Measurements from ENCODE around the gene NRG3. TPM values are rescaled to one million over a fixed set of nuclear protein-coding genes. Genes with fewer than 3 reads are reported as not detected.

NRG3 gene
- polyA plus RNA-seq, 1 donor: 18.0 TPM

DNA sequence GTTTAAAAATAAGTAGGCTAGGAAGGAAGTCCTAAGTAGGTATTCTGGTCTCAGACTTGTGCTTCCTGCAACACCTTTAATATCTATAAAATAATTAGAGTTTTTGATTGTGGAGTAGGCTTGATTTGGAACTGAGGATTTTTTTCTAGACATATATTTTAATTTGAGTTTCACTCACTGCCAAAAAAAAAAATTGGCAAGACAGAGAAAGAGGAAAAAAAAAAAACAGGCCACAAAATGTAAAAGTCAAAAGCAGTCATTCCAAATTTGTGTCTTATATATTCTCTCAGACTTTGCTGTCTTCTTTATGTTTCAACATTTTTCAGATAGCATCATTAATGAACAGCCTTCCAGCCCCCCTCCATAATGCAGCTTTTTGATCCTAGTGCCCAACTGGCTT lies 346.1 kb downstream of the NRG3 start:
- DNase-seq: no peak

DNA sequence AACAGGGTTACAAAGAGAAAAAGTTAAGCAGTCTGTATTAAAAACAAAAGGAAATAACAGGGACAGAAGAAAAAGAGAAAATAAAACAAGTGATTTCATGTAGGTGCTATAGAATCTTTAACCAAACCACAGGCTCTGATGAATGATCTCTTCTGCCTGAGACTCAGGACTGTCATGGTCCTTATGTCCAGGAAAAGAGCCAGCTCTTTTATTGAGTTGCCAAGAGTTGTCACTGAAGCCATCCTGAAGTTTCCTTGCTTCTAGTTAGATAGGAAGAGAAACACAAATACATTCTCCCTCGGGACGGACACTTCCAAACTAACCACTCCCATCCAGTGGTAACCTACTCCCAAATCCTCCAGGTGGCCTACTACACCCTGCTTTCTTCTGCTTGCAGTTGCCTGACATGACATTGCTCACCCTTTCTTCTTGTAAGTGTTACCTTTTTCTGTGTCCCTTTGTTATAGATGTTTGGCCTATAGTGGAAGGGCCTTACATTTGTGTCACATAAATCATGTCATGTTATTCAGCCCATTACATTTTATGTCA lies 346.7 kb downstream of the NRG3 start:
- DNase-seq: no peak

DNA sequence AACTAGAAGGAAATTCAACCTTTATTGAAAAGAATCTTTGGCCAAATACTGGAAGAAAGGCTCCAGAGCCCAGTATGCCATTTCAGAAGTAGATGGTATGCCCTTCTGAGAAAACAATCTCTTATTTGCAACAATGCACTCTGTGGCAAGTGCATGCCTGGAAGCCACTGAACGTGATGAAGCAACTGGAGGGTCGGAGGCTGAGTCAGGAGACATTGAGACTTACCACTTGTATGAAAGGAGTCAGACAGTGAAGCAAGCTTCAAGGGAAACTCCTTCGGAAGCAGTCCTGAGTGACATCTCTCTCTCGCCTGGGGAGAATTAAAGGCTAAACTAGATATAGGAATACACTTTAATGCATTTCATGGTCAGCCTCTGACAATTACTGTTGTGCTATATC lies 353.7 kb downstream of the NRG3 start:
- DNase-seq: no peak

DNA sequence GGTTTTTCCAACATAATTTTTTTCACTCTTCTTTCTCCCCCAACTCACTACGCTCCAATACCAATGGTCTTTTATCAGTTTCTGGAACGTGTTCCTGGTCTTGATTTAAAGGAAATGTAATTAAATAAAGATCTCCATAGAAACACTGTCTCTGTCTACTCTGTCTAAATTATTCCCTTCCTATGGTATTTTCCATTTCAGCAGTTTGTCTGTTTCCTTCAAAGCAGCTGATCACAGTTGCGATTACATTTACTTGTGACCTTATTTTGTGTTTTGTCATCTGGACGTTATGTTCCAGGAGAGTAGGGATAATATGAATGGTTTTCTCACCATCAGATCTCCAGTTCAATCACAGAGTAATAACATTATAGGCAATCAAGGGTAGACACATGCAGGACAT lies 359.2 kb downstream of the NRG3 start:
- no peak for DNase-seq

DNA sequence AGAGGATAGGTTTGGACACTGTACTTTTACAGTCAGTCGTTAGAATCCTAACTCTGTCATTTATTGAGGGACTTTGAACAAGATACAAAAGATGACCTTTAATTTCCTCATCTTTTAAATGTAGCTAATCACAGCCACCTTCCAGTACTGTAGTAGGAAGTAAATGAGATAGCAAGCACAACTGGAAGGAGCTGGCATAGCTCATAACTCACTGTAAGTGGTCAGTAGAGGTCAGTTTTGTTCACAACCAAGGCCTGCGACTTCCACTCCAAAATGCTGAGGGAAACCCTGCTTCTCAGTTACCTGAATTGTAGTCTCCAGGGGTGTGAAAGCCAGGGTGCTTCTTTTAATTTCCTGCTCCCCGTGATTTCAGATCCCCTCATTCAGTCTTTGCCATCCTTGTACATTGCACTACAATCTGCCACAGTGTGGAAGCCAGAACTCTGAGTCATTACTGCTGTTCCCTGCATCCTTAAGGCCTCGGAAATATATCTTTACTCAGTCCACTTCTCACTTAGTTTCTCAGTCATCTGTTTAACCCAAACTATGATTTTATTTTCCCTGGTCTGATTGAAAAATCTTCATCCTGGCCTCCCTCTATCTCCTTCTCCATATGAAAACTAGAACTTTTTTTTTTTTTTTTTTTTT lies 361.2 kb downstream of the NRG3 start:
- no peak for DNase-seq

DNA sequence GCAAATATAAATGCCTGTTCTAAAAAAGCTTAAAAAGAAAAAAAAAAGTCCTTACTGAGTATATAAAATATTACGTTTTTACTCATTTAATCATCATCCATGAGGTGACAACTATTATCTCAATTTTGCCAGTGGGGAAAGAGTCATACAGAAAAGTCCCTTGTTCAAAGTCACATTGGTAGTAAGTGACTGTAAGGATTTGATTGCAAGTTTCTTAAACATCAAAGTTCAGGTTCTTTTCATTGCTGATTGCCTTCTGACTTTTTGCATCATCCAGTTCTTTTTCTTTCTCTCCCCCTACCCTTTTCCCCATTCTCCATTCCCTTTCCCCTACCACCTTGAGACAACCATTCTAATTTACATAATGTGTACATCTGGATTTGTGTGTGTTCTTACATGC lies 363.3 kb downstream of the NRG3 start:
- DNase-seq: no peak

DNA sequence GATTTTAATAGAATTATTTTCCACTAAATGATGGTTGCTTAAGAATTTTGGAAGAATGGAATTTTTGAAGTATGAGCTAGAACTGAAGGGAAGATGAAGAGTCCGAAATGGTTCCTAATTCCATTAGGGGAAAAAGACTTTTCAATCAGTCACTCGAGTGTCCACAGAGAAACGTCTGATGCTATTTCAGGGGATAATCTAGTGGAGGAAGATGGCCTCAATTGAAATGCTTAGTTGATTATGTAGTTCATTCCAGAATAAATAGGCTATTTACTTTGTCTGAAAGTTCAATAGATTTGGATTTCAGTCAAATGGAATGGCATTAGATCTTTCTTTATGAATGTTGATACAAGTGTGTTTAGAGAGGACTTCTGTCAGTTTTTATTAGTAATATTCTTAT lies 365.4 kb downstream of the NRG3 start:
- DNase-seq: no peak

DNA sequence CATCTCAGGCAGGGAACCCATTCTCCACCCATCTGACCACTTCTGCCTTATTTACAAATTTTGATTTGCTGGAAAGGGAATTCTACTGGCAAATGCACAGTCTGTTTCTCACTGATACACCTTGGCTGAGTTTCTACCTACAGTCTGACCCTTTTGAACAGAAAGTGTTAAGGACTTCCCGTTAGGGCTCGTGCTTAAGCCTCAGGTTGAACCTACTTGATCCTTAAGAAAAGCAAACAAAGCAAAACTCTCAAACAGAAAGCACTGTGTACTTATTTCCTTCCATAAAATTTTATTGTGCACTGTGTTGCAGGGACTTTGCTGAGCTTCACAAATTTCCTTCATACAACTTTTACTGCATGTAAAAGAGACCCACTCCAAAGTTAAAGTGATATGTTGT lies 367.8 kb downstream of the NRG3 start:
- no peak for DNase-seq

DNA sequence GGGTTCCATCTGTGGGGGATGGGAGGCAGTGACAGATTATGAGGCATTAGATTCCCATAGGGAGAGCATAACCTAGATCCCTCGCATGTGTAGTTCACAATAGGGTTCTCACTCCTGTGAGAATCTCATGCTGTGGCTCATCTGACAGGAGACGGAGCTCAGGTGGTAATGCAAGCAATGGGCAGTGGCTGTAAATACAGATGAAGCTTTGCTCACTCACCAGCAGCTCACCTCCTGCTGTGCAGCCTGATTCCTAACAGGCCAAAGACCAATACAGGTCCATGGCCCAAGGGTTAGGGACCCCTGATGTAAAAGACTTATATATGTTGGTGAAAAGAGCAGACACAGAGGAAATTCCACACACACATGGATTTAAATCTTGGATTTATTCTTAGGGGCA lies 370.2 kb downstream of the NRG3 start:
- no peak for DNase-seq

DNA sequence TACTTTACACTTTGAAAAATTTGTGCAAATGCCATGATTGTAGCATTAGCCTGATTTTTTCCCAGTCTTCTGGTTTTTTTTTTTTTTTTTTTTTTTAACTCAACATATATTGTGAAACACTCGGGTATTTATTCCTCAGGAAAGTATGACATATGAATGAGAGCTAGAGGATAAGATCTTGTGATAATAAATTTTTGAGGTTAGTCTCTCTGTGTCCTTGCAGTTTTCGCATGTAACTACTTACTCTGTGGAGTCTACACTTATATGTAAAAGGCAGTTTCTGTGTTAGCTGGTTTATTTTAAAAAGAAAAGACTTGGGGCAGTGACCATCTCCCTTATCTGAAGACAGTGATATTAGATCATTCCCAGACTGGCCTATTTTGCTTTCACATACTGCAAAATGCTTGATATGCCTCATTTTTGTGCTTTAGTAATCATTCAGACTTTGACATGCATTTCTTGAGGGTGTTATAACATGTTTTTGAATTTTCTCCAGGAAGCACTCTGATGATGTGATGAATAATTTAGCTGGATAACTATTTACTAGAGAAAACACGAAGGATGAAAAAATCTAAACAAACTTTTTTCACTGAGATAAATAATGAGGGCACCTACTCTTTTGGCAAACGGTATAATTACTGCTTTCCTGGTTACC lies 371.0 kb downstream of the NRG3 start:
- DNase-seq: no peak

DNA sequence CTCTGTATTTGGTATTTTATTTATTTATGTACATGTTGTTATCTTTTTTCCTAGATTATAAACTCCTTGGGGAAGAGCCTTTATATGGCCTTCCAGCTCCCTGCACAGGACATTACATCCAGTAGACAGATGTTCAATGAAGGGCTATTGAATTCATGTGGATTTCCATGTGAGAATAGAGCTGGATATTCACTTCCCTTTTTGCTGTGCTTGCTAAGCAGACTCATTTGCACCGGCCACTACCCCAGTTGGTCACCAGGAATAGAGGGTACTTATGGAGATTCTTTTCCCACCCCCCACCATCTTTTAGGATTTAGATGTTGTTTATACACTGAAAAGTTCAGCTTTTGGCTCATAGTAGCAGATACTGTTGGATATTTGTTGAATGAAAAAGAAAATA lies 374.1 kb downstream of the NRG3 start:
- no peak for DNase-seq

DNA sequence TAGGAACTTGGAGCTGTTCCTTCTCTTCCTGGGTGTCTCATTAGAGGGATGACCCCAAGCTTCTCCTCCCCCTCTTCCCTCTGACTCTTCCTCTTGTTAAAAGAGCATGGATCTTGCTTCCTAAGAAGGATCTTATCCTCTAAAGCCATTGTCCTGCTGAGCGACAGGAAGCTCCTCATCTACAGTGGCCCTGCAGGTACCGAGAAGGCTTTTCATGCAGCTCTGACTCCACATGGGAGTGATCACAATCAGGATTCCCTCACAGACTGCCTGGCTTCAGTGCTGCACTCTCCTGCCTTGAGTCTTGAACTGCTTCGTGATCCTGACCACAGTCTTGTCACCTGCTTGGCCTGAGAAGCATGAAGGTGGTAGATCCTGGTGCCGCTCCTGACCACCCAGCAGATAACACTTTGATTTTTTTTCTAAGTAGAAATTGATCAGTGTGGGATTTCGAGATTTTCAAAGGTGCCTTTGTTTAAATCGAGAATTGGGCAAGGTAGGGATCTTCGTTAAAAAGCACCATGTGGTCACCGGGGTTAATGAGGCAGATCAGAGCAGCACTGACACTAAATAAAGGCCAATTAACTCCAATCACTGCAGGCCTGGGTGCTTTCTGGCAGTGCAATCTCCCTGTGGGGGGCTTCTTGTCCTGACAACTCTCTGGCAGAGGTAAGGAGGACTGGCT lies 376.4 kb downstream of the NRG3 start:
- DNase-seq: no peak

DNA sequence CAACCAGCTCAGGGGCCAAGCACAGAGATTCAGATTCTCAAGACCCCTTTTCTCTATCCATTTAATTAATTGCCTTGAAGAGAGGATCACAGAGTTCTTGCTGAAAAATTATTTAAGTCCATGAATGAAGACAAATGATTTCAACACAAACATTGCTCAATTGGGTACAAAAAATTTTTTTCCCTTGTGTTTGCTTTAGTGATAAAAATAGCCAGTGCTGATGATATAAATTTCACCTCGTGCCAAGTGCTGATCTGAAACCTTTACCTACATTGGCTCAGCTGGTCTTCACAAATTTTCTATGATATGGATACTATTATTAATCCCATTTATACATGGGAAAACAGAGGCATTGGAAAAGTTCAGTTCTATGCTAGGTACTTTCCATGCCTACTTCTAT lies 377.1 kb downstream of the NRG3 start:
- no peak for DNase-seq

DNA sequence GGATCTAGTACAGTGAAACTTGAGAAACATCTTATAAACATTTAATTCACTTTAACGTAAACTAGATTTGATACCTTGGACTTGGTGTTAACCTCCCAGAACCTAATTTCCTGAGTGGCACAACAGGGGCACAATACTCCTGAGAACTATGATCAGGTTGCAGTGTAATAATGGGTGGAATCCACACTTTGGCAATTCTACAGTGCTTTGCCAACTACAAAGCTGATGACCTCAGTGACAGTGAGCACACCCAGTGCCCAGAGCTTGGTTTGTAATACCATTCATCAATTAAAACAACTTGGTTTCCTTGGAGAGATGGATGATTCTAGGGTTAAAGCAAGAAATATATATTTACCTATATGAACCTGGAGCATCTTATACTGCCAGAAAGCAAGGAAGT lies 379.2 kb downstream of the NRG3 start:
- DNase-seq: no peak

DNA sequence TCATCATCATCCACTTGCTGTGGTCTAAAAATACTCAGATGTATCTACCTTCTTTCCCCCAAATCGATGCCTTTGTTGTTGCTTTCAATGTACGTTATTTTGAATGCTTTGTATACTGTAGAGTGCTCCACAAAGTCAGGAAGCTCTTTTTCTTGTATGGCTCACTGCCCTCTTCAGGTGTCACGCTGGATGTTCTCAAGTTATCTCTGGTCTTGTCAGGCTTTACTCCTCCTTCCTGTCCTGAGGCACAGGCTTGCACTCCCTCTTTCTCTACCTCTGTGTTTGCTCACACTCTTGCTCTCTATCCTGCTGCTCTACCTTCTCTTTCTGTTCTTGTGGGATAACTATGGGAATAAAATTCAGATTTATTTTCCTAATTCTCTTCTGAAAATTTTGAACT lies 381.3 kb downstream of the NRG3 start:
- DNase-seq: no peak

DNA sequence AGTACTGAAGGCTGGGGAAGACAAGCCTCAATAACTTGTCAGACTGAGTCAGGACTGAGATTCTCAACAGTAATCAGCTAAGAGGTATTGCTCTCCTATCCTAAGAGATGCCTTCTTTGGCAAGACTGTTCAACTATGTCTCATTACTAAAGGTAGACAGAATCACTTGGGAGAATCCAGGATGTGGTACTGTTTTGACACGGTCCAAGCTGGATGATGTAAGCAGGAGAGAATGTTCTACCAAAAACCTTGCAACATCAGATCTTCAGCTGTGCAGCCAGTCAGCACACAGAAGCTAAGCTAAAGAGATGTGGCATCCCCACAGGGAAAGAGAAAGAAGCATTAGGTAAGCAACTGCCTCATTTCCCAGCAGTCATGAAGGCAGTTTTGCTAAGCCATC lies 391.4 kb downstream of the NRG3 start:
- DNase-seq: no peak

DNA sequence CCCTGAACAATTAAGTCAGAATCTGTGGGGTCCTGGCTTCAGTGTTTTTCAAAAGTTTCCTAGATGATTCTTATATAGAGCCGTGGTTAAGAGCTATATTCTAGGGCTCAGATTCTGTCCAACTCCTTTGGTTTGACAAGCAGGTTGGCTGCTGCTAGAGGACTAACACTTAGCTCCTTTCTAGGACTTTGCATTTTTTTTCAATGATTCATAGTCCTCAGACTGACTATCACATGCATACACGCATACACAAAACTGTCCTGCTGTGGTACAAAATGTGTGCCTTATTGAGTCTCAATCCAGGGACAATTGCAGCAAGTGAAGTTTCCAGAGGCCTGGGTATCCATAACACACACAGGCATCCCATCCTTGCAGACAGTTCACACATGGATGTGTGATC lies 392.0 kb downstream of the NRG3 start:
- DNase-seq: no peak

DNA sequence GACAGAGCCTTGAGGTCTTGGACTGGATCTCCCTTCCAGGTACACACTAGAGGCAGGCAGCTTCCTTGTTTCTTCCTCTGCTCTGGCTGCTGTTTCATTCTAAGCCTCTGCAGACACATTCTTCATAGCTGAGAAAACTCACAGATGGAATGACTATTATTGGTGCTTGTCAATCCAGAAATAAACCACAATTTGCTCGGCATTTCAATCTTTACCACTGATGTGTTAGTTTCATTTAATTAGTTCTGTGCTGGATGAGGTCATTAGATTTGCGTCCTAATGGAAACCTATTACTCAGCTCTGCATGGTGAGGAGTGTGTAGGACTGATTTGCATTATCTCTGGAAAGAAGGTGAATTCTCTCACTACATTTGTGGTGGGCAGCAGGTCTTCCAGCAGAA lies 392.5 kb downstream of the NRG3 start:
- DNase-seq: no peak

DNA sequence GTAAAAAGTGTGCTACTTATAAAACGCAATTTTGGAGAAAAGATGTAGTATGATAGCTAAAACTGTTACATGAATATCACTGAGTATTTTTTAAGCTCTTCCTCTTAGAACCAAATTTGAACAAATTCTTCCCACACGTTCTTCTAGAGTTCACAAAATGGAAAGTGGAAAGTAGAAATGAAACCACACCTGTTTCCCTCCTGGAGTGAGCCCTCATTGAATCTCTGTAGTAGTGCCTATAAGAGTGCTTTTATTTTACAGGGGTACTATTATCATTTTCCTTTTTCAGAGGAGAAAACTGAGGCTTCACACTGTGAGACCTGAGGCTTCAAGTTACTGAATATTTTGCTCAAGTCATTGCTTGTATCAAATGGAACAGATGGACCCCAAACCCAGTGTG lies 393.0 kb downstream of the NRG3 start:
- no peak for DNase-seq

DNA sequence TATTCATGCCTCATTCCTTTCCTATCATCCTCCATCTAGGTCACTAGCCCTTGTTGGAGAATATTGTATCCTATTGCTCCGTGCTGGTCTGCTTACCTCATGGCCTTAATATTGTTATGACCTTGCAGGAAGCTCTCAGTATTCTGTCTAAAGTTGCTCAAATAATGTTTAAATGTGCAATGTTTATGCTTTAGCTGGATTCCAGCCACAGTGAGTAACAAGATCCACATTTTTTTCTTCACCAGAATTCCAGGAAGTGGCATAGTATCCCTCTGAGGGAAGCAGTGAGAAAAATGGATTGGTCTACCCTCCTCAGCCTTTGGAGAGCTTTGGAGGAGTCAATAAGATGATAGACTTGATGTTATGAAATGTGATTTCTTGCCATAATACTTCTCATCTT lies 402.6 kb downstream of the NRG3 start:
- no peak for DNase-seq

DNA sequence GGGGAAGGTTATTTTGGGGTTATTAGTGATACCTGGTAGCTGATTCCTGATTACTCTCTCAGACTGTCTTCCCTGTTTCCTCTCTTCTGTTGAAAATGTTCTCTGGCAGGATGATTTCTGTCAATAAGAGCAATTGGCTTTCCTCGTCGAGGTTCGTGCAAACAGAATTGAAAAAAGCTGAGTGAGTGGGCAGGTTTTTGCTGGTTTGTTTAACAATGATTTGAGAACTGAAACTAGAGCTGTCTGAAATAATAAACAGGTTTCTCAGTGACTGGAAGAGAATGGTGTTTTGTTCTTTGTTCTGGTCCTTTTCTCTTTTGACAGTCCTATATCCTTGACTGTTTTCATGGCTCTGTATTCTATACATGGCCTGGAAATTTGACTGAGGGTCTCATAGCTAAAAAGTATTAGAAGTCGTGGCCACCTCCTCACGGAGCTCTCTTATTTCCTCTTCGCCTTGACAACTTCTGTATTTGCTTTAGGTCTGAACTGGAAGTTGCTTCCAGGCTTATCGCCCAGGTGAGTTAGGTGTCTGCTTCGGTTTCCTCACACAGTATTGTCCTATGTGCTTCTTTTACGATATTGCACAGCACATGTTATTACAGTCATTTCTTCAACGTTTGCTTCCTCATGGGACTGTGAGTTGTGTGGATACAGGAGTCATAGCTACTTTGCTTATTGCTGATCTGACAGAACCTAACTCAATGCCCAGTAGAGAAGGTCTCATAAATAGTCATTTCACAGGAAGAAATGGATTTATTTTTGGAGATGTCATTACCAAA lies 403.6 kb downstream of the NRG3 start:
- no peak for DNase-seq

DNA sequence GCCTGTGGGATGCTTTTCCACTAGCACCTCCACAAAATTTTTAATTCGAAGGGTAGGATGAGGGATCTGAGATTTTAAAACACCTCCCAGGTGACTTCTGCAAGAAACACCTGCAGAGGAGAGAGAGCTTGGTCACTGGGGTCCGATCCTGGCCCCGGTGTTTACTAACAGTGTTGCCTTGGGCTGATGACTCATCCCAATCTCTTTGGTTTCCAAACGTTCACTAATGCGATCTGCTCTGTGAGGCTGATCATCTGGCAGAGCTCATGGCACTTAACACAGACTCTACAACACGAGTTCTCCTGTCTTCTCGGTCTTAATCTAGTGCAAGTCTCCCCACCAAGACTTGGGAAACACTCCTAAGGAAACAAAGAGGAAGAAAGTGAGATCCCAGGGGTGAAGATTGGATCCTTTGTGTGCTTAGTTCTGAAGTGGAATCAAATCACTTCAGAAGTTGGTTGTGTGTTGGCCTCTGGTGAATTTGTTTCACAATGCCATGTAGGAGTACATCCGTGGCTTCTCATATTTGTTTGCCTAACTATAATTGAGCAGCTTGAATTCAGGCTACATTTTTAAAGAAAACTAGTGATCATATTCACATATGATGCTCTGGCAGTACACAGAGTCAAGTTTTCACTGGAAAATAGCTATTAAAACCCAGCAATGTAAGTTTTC lies 407.9 kb downstream of the NRG3 start:
- no peak for DNase-seq

All from left kidney (tissue), 2 donors.